Measurements from ENCODE around the gene IQSEC1.

Gene IQSEC1

DNA sequence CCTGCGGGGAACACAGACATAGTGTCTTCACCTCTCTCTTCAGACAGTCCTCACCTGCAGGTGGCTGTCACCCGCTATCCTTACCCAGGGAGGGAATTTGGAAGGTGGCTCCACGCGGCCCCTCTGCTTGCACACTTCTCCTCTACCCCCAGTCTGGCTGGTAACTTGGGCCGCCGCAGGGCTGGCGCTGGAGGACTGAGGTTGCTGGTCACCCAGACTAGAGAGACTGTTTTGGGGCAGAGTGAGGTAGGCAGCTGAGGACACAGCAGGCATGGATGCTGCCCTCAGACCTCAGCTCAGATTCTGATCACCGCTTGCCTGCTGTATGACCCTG is 12.6 kb upstream of the IQSEC1 start:
- no peak for DNase-seq (ENCODE audit: low read depth in 2 of 3, low spot score in 2 of 3)

DNA sequence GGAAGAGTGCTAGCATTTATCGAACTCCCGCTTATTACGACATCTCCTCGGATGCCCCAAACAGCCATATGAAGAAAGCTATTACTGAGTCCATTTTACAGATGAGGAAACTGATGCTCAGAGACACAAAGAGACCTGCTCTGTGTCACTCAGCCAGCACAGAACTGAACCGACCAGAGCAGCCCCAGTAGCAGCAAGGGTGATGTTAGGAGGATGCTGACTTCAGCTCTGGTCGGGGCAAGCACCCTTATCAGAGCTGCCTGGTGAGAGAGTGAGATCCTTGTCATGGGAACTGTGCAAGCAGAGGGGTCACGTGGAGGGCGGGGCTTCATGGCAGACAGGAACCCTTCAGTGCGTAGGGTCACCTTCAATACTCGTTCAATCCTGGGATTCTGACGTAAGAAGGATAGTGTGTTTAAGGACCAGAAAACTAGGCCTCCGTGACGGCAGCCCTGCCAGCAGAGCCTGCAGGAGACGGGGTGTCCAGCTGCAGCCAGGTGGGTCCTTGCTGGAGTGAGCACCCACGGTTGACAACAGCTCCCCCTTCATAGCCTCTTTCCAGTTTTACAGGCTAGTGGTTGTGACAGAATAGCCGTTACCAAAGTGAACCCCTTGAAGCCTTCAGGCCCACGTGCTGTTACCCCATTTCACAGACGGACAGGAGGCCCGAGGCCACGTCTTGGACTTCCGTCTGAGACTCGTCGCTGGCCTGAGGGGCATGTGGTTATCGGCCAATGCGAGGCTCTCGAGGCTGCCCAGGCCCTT is 12.0 kb upstream of the IQSEC1 start:
- DNase-seq (ENCODE audit: low read depth in 2 of 3, low spot score in 2 of 3), result no peak

DNA sequence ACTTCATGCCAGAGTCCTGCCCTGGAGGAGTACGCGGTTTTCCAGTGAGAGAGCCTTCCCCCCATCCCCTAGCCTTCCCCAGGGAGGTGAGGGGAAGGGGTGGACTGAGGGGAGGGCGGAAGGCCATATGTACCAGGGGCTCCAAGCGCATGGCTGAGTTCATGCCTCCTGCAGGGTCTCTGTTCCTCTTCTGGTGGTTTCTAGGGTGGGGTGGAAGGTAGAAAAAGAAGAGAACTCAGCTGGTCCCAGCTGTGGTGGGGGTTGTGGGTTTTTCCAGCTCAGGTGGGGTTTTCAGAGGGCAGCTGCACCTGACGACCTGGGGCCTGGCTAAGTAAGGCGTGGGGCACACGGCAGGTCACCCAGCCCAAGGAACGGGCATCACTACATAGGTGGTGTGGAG is 10.7 kb upstream of the IQSEC1 start:
- DNase-seq (ENCODE audit: low read depth in 2 of 3, low spot score in 2 of 3), result no peak

- no peak for DNase-seq (ENCODE audit: low read depth in 2 of 3, low spot score in 2 of 3)
These were observed 10.0 kb upstream of the IQSEC1 start for GRCh38 chr3:13083254-13083653.

GRCh38 chr3:13082677-13083076 is 9.4 kb upstream of the IQSEC1 start:
- DNase-seq (ENCODE audit: low read depth in 2 of 3, low spot score in 2 of 3), result no peak

- no peak for DNase-seq (ENCODE audit: low read depth in 2 of 3, low spot score in 2 of 3)
These were observed 8.6 kb upstream of the IQSEC1 start for GRCh38 chr3:13081603-13082360.

DNA sequence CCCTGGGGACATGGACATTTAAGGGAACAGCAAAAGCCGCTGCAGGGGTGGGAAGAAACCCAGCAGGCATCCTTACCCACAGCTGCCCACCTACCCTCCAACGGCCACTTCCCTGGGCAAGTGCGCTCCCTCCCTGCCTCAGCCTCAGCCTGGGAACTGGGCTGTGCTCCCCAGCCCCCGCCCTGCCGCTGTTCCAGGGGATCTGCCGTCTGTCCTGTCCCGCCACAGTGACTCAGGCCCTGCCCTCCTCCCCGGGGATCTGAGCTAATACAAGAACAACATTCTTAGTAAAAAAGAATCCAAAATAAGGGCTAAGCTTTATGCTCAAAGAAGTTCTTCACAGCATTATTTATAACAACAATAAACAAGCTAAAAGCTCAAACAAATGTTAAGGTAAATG is 7.4 kb upstream of the IQSEC1 start:
- DNase-seq (ENCODE audit: low read depth in 2 of 3, low spot score in 2 of 3), result no peak

DNA sequence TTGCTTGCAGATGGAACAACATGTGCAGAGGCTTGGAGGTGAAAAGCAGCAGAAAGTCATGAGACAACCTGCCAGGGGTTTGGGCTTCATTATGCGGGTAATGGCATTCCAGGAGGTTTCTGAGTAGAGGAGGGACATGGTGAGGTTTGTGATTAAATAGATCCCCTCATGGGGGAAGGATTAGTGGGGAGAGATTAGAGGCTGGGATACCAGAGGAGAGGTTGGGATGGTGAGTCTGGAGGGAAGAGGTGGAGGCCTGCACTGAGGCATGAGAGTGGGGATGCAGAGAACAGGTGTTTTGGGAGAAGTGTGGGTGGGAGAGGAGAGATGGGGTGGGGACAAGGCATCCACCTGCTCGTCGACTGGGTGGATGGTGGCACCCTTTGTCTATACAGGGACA is 6.8 kb upstream of the IQSEC1 start:
- no peak for DNase-seq (ENCODE audit: low read depth in 2 of 3, low spot score in 2 of 3)

DNA sequence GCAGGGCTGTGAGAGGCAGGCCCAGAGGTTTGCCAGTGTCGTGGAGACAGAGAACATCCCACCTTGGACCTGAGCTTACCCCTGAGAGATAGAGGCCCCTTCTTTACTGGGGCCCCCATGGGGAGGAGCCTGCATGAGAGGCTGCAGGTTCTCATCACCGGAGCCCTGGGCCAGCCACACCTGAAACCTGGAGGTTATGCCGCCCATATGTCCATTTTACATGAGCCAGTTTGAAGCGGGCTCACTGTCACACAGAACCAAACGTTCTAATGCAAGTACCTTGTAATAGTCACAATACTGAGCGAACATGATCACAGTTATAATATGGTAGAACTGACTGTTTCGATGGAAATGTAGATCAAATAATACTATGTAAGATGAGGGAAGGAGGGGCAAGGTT is 6.3 kb upstream of the IQSEC1 start:
- no peak for DNase-seq (ENCODE audit: low read depth in 2 of 3, low spot score in 2 of 3)

GRCh38 chr3:13079051-13079450 is 5.8 kb upstream of the IQSEC1 start:
- no peak for DNase-seq (ENCODE audit: low read depth in 2 of 3, low spot score in 2 of 3)

DNA sequence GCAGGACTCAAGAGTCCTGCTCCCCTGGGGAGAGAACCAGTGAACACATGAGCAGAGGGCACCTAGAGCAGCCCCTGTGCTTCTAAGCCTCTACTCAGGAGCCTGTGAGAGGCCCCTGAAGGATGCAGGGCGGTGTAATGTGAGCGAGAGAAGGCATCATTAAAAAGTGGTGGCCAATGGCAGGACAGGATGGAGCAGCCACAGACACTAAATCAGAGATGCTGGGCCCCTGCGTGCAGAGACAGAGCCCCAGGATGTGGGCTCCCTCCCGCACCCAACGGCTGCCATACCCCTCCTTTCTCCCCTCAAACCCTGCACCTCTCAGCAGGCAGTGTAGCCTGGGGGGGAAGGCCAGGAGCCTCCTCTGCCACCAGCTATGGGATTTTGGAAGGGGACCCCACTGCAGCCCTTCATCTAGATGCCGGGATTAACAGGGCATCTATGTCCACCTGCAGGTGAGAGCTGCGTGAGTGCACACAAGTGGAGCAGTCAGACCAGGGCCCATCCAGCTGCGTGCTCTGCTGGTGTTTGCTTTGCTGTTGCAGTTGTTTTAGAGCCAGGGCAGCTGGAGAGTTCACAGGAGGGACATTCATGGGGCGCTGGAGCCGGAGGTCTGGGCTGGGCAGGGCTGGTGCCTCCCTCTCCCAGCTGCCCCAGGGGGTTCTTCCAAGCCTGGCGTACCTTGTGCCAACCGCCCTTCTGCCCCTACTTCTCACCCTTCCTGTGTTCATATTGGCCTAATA is 5.1 kb upstream of the IQSEC1 start:
- no peak for DNase-seq (ENCODE audit: low read depth in 2 of 3, low spot score in 2 of 3)

- DNase-seq (ENCODE audit: low read depth in 2 of 3, low spot score in 2 of 3), result no peak
These were observed 4.4 kb upstream of the IQSEC1 start for GRCh38 chr3:13077431-13078162.

DNA sequence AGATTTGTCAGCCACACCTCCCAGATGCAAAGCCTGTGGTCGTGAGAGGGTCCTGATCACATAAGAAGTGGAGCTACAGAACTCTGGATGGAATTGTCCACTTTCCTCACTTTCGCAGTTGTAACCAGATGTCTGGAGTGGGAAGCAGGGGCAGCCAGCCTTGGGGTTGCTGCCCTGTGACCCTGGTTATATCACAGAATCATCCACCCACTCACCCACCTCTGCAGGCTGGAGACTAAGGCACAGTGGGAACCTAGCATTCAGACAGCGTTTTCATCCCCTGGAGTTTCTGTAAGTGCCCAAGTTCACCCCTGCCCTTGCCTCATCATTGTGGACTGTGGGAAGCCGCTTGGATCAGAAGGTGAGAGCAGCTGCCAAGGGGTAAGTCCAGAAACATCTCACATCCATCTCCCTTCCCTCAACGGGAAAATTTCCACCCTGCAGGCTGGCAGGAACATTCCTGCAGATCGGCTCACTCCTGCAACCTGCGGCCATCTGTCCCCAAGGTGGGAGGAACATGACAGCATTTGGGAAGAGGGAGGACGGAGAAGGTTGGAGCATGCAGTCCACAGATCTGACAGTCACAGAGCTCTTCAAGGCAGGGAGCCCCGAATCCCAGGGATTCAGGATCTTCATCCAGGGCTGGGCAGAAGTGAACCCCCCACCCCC is 2.9 kb upstream of the IQSEC1 start:
- DNase-seq (ENCODE audit: low read depth in 2 of 3, low spot score in 2 of 3), result no peak

- no peak for DNase-seq (ENCODE audit: low read depth in 2 of 3, low spot score in 2 of 3)
These were observed 2.1 kb upstream of the IQSEC1 start for GRCh38 chr3:13075318-13075717.

DNA sequence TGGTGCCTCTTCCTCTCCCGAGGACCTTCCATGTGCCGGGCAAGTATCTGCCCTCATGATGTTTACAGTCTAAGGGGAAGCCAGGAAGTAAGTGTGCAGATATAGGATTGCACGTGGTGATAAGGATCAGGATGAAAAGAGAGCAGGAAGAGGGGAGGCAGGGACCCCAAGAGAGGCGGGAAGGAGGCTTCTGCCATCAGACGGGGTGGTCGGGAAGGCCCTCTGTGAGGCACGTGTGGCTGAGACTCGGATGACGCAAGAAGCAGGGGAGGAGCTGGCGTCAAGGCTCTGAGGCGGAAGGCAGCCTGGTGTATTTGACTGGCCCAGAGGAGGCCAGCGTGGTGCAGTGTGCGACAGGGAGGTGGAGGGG is 762 bp upstream of the IQSEC1 start:
- no peak for DNase-seq (ENCODE audit: low read depth in 2 of 3, low spot score in 2 of 3)

- no peak for DNase-seq (ENCODE audit: low read depth in 2 of 3, low spot score in 2 of 3)
These were observed 466 bp downstream of the IQSEC1 start for GRCh38 chr3:13072600-13073325.

DNA sequence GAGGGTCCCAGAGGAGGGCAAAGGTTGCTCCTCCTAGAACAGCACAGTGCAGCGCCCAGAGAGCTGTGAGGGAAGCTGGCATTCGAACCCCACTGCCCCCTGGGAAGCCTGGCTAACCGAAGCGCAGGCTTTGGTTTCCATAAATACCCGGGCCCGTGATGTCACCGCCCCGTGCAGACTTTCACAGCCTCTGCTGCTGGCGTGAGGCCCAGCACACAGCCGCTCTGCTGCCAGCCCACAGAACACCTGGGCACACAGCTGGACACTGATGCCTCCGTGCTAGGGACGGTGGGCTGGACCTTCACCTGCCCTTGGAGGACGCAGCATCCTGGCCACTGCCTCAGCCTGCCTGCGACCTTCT is 1.0 kb downstream of the IQSEC1 start:
- no peak for DNase-seq (ENCODE audit: low read depth in 2 of 3, low spot score in 2 of 3)

GRCh38 chr3:13071695-13072094 is 1.5 kb downstream of the IQSEC1 start:
- no peak for DNase-seq (ENCODE audit: low read depth in 2 of 3, low spot score in 2 of 3)

DNA sequence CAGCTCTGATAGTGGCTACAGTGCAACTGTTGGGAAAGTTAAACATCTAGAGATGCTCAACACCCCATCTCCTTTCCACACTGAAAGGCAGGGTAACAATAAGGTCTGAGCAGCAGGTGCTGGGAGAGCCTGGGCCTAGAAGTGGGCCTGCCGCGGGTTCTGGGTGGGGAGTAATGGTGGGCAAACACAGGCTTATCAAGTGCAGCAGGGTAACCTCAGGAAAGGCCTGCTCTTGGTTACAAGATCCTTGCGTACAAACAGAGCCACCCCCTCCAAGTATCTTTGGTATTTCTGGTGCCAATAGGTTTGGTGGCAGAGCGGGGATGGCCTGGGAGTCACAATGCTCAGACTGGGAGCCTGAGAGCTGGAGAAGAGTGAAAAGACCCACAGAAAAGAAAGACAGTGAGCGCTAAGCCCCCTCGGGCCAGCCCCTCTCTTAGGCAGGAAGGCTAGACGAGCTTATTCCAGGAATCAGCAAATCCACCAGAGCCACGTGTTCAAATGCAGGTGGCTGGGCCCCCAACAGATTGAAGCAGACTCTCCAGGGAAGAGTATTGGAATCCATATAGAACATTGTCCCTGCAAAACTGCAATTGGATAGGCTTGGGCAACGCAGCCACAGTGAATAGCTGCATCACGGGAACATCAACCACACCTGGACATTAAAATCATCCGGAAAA is 2.7 kb downstream of the IQSEC1 start:
- DNase-seq (ENCODE audit: low read depth in 2 of 3, low spot score in 2 of 3), result no peak

- DNase-seq (ENCODE audit: low read depth in 2 of 3, low spot score in 2 of 3), result peak in 2 of 3 experiments; percentile 20 to 26
These were observed 3.7 kb downstream of the IQSEC1 start for GRCh38 chr3:13069495-13069894.

All from activated CD8-positive, alpha-beta memory T cell treated with anti-CD3 and anti-CD28 coated beads for 48 hours (primary cell).